GM12892 (cell line): Measurements from ENCODE around the gene ELOVL6.

Experiments
- DNase-seq: peaks from one replicate; pipeline ENCODE4 v3.0.0; 2011; ENCODE audit not compliant: insufficient read length
- FAIRE-seq: peaks from 2 replicates; lab custom pipeline; 2011; peaks lifted over from hg19 to GRCh38; lab: Jason Lieb, UNC
- POLR2A ChIP-seq: IDR thresholded peaks from 2 replicates; pipeline ENCODE4 v1.6.1; 2011; ENCODE audit warnings: low read depth, low read length, control low read depth
- POLR2AphosphoS5 ChIP-seq: IDR thresholded peaks from 2 replicates; pipeline ENCODE4 v1.6.1; 2011; ENCODE audit warnings: low read depth, low read length, control low read depth
- TAF1 ChIP-seq: IDR thresholded peaks from 2 replicates; pipeline ENCODE4 v1.6.1; 2011; ENCODE audit warnings: low read depth, mild to moderate bottlenecking, control low read depth, low read length, borderline replicate concordance

ELOVL6 gene

DNA sequence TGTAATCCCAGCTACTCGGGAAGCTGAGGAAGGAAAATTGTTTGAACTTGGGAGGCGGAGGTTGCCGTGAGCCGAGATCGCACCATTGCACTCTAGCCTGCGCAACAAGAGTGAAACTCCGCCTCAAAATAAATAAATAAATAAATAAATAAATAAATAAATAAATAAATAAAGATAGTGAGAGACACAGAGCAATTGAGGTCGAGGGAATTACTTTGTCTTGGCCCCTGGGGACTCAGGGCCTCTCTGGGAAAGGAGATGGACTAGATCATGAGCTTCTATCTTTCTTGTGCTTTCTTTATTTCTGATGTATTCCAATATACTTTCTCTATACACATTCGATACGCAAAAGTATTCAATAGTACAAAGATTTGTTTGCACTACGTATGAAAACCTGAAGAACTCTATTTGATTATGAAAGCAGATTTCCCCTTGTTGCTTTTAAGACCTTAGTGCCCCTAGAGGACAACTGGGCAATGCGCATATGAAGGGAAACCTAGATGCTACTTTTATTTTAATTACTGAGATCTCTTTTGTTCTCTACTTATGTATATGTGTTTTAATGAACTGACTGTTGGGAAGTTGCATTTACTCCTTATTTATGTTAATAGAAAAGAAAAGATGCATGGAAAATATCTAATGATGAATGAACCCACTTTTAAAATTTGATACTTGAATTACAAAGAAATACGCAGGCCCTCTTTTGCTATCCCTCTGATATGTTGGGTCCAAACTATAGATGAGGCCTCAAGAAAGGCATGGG, 12.8 kb upstream of the ELOVL6 start:
- FAIRE-seq = peak; percentile 60
- peak; percentile 12 for DNase-seq
- no peak for TF ChIP-seq POLR2A
- TF ChIP-seq POLR2AphosphoS5 = no peak
- no peak for TF ChIP-seq TAF1

DNA sequence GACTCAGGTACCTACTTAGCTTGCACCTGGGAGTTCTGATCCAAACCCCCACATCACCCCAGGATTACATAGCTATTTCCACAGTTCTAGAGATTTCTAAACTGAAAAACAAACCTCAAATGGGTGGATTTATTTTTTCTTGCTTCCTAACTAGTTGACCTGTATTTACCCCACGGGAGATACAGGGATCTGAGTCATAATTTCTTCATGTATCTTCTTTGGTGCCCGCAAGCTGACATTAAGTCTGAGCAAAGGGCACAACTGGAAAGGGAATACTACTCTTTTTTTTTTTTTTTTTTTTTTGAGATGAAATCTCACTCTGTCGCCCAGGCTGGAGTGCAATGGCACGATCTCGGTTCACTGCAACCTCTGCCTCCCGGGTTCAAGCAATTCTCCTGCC, 10.0 kb upstream of the ELOVL6 start:
- FAIRE-seq (no peak), DNase-seq (no peak)
- TF ChIP-seq POLR2A (no peak), POLR2AphosphoS5 (no peak), TAF1 (no peak)

DNA sequence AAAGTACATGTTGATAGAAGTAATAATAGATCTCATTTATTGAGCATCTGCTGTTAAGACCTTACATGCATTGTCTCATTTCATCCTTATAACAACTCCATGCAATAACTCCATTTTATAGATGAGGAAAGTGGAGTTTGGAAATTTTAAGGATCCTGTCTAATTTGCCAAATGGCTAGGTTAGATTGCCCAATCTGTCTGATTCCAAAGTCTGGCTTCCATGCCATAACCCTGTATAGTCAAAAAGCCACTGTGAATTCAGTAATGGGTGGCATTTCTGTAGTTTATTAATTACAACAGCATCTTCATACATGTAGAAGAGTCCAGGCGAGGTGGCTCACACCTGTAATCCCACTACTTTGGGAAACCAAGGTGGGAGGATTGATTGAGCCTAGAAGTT, 8.8 kb upstream of the ELOVL6 start:
- DNase-seq (no peak), FAIRE-seq (no peak)
- no peak for TF ChIP-seq TAF1

DNA sequence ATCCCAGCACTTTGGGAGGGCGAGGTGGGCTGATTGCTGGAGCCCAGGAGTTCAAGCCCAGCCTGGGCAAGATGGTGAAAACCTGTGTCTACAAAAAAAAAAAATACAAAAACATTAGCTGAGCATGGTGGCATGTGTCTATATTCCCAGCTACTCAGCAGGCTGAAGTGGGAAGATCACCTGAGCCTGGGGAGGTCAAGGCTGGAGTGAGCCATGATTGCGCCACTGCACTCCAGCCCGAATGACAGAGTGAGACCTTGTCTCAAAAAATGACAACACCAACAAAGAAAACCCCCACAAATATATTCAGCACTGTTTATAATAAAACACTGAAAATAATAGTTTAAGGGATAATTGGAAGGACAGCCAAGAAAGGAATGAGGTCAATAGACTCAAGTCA, 3.6 kb upstream of the ELOVL6 start:
- TF ChIP-seq POLR2A (no peak), POLR2AphosphoS5 (no peak), TAF1 (no peak)
- no peak for FAIRE-seq

DNA sequence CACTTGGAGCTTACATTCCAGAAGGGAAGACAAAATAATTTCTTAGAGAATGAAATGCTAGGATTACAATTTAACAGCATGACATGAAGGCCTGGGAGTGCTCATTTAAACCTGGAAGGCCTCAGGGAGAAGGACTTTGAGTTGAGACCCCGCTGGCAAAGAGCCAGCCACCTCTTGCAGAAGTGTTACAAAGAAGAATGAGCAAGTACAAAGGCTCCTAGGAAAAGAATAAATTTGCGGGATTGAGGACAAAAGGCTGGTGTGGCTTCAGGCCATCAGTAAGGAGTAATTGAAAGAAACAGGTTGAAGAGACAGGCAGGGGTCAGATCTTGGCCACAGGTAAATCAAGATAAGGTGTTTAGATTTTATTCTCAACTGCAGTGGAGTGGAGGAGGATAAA, 3.1 kb upstream of the ELOVL6 start:
- TF ChIP-seq POLR2A = no peak
- no peak for TF ChIP-seq TAF1
- no peak for TF ChIP-seq POLR2AphosphoS5
- no peak for FAIRE-seq
- no peak for DNase-seq

More for the DNA sequence above, 3.6 kb upstream of the ELOVL6 start:
- DNase-seq = no peak

DNA sequence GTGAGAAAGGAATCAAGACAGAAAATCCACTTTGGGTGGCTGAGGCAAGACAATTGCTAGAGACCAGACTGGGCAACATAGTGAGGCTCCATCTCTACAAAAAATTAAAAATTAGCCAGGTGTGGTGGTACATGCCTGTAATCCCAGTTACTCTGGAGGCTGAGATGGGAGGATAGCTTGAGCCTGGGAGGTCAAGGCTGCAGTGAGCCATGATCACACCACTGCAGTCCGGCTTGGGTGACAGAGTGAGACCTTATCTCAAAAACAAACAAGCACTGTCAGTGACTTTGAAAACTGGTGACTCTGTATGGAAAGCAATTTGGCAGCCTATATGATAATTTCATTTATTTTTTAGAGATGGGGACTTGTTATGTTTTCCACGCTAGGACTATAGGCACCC, 2.3 kb upstream of the ELOVL6 start:
- DNase-seq = no peak
- TF ChIP-seq POLR2AphosphoS5 (no peak), POLR2A (no peak), TAF1 (no peak)
- FAIRE-seq = no peak

DNA sequence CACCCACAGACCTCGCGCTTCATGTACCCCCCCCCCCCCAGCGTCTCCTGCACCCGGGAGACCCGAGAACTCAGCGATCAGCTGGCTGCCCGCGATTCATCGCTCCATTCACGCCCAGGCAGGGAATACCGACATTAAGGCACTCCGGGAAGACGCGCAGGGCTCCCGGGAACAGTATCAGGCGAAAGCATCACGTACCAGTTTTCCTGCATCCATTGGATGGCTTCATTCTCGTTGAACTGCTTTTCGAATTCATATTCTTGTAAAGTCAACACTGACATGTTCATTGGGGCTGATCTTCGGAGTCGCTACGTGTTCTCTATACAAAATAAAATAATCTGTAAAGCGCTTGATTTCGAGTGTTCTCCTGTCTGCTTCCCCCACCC, 373 bp downstream of the ELOVL6 start:
- FAIRE-seq = no peak
- TF ChIP-seq POLR2AphosphoS5 (no peak), POLR2A (no peak), TAF1 (no peak)
- peak; percentile 10 for DNase-seq

DNA sequence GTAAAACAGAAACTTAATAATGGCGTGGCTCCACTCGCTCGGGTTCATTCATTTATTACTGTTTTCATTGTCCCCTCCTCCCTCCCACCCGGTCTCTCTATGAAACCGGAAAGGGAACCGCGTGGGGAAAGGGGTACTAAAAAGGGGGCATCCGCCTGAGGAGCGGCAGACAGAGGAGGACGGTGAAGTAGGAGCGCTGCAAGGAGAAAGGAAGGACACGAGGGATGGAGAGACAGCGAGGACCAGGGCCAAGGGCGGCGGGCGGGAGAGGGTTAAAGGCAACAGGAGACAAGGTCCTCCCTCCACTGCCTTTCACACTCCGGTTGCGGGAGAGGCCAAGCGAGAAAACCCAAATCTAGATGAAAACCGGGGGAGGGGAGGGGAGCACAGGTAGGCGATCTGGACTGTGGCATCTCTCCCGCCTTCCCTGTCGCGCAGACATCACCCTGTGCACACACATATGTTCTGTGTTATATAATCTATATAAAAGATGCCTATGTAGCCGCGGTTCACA, 829 bp downstream of the ELOVL6 start:
- DNase-seq (peak; percentile 29), FAIRE-seq (peak; percentile 57)
- 0 out of 2 replicates have a peak, but pooled peaks have one; percentile 55 for TF ChIP-seq TAF1
- peak; percentile 67 for TF ChIP-seq POLR2AphosphoS5
- TF ChIP-seq POLR2A = peak; percentile 70

DNA sequence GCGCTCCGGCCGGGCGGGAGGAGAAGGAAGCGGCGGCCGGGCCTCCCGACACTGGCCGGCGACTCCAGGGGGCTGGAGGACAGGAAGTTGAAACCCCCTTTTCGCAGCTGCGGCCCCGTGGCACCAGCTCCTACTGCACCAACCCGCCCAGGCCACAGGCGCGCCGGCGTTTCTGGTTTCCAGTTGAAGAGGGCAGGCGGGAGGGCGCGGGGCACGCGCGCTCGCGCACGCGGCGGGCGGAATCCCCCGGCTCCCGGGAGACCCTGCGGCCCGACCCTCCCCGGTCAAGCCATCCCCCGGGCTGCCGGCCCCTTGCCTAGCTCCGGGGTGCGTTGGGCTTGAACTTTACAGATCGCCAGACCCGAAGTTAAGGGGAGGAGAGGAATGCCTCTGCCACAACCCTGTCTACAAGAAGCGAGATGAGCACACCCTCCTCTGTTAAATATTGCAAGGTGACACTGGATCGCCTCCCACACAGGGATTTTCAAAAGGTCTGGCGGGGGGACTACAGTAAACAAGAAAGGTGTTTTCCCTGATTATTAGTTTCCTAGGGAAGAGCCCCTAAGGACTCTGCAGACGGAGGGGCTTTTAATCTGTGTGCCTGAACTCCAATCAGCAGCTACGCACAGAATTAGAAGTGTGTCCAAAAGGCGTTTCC, 1.4 kb downstream of the ELOVL6 start:
- FAIRE-seq = peak; percentile 73
- peak; percentile 46 for DNase-seq
- TF ChIP-seq POLR2A (peak; percentile 55; the same call in 1 of the 2 replicates), TAF1 (peak; percentile 38; the same call in 1 of the 2 replicates), POLR2AphosphoS5 (no peak)

DNA sequence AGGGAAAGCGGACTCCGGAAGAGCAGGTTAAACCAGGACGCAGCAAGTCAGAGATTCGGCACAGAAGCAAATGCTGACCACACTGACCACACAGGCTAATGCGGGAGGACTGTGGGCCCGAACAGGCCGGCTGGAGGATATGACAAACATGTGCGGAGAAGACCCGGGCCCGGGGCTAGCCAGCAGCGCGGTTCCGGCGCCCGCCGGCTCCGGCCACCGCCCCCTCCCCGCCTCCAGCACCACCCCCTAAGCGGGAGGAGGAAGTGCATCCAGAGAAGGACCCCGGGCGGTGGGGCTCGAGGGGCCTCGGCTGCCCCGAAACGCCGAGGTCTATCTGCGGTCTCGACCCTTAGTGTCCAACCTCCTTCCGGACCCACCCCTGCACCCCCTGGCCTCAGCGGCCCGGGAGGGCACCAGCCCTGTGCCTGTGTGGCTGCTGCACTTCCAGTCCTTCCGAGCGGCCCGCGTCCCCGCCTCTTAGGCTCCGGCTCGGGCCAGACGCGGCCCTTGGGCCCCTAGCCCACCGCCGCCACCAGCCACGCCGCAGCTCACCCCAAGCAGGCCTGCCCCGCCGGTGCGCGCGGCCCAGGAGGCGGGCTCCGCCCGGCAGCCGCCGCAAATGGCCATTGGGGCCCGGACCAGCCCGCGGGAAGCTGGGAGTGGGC, 2.1 kb downstream of the ELOVL6 start:
- FAIRE-seq (no peak), DNase-seq (peak; percentile 22)
- TF ChIP-seq POLR2AphosphoS5 = 0 out of 2 replicates have a peak, but pooled peaks have one; percentile 36
- TF ChIP-seq TAF1 = no peak
- 0 out of 2 replicates have a peak, but pooled peaks have one; percentile 38 for TF ChIP-seq POLR2A

DNA sequence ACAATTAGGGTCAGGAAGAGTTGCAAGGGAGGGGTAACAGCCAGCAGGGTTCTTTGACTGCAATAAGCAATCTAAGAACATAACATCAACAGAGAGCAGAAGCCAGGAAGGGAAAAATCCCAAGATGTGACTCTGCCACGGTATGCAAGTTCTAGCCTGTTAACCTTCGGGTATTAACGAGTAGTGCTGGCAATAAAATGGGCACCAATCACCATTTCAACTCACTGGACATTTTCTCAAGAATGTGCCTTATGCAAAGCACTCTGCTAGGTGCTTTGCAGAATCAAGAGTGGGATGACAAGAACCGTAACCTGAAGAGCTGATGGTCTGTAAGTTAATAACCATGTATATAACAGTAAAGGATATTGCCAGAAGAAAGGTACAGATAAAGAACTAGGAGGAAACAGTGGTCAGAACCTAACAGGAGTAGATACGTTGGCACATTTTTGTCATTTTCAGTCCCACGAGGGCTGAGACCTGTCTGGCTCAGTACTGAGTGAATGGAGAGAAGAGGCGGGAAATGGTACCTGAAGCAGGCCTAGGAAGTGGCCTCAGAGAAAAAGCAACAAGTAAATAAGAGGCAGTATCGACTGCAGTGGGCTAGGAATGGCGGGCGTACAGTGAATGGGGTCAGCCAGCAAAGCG, 2.7 kb downstream of the ELOVL6 start:
- TF ChIP-seq POLR2AphosphoS5 (no peak), POLR2A (no peak), TAF1 (no peak)
- DNase-seq (no peak), FAIRE-seq (peak; percentile 84)
